Tracheal epithelial cell (primary cell): ENCODE data around the gene KERA. TPM values are rescaled to one million over a fixed set of nuclear protein-coding genes. Genes with fewer than 3 reads are reported as not detected.

ENCODE experiments used
- total RNA-seq: library from RNA; depleted of rRNA; stranded (reverse); fragments of >200 nt; gene quantifications from 2 replicates; pipeline ENCODE4 v1.2.1, GENCODE V29; 2014

Gene KERA
- total RNA-seq = not detected in 2 replicates

GRCh38 chr12:91057368-91058165 is at the start of gene KERA:
Gene KERA, minus strand, starts transcription at chr12:91058024. Its CDS starts 1,743 bp downstream, at chr12:91056281.

GRCh38 chr12:91004872-91005271 is 53.0 kb downstream of the KERA start, which contains the start of gene EPYC:
Gene EPYC, minus strand, starts transcription at chr12:91004972. Its CDS starts 2,407 bp downstream, at chr12:91002565.

Other genes with a start within 250 kb of the KERA start
- gene CCER1, start 102.8 kb downstream of the KERA start, total RNA-seq = not detected in 2 replicates
- gene EPYC, start 53.1 kb downstream of the KERA start, total RNA-seq = not detected in 2 replicates
- gene LUM, start 53.5 kb upstream of the KERA start, total RNA-seq = 0.21 and 6.5 TPM in 2 replicates
- 1.1 and 50.1 TPM in 2 replicates for gene DCN, start 124.8 kb upstream of the KERA start, total RNA-seq